Hepatocyte (in vitro differentiated cells): ENCODE results near the gene NAPSA.

ENCODE experiments used
- CTCF ChIP-seq: fragments of 200-600 bp; sonication (generic); IDR thresholded peaks from 2 replicates; pipeline ENCODE4 v1.5.1; 2016; ENCODE audit warnings: antibody characterized with exemption, mild to moderate bottlenecking; ENCODE audit not compliant: poor library complexity
- EZH2 ChIP-seq: fragments of 200-600 bp; sonication (generic); IDR thresholded peaks from 2 replicates; pipeline ENCODE4 v1.6.1; 2016; ENCODE audit warnings: antibody characterized with exemption, mild to moderate bottlenecking, borderline replicate concordance
- EZH2phosphoT487 ChIP-seq: fragments of 200-600 bp; sonication (generic); IDR thresholded peaks from one replicate; pipeline ENCODE4 v1.6.1; 2018; ENCODE audit warnings: antibody characterized with exemption, mild to moderate bottlenecking, low read depth, moderate library complexity; ENCODE audit not compliant: unreplicated experiment, severe bottlenecking

GRCh38 chr19:50330365-50331078 is 34.9 kb downstream of the NAPSA start:
- TF ChIP-seq CTCF (no peak), EZH2 (no peak), EZH2phosphoT487 (no peak)
